Stomach (tissue), 9 donors: ENCODE data around the gene HDAC10. TPM values are rescaled to one million over a fixed set of nuclear protein-coding genes. Genes with fewer than 3 reads are reported as not detected.

ENCODE experiments used
- DNase-seq, 2 donors: peaks; one replicate each; pipeline versions ENCODE4 v3.0.0 to v3.0.0-alpha.2; 2013 to 2019
- H3K27ac ChIP-seq, 5 donors: fragments of 200-600 bp in 4 of 5; sonication (generic) in 4 of 5; one replicate each; pipeline ENCODE4 v1.5.1; 2013 to 2019; ENCODE audit warnings: mild to moderate bottlenecking in 1 of 5, moderate library complexity in 1 of 5
- H3K27me3 ChIP-seq, 3 donors: fragments of 200-600 bp; sonication (generic); one replicate each; pipeline ENCODE4 v1.5.1; 2017 to 2019; ENCODE audit warnings: mixed run types in 1 of 3
- H3K36me3 ChIP-seq, 4 donors: fragments of 200-600 bp; sonication (generic); 1 replicate in 3 of 4; 2 replicates in 1 of 4; pipeline ENCODE4 v1.5.1; 2016 to 2019
- H3K4me1 ChIP-seq, 4 donors: fragments of 200-600 bp; sonication (generic); one replicate each; pipeline ENCODE4 v1.5.1; 2016 to 2019
- H3K4me3 ChIP-seq, 4 donors: fragments of 200-600 bp; sonication (generic) in 3 of 4; one replicate each; pipeline ENCODE4 v1.5.1; 2016 to 2019; ENCODE audit warnings: mild to moderate bottlenecking in 1 of 4
- H3K9me3 ChIP-seq, 4 donors: fragments of 200-600 bp; sonication (generic); one replicate each; pipeline ENCODE4 v1.5.1; 2016 to 2019
- CTCF ChIP-seq, 7 experiments: fragments of 450-650 bp in 4 of 7; fragments of 200-600 bp in 3 of 7; sonication (generic) in 3 of 7; IDR thresholded peaks; one replicate each; pipeline ENCODE4 v1.5.1; 2016 to 2019; ENCODE audit warnings: antibody characterized with exemption in 7 of 7, control low read depth in 2 of 7, mild to moderate bottlenecking in 1 of 7
- EP300 ChIP-seq: sonication (generic); formaldehyde crosslinking; IDR thresholded peaks from one replicate; pipeline ENCODE4 v1.6.1; 2017; ENCODE audit warnings: antibody characterized with exemption
- POLR2A ChIP-seq, 4 donors: fragments of 450-650 bp; IDR thresholded peaks; one replicate each; pipeline ENCODE4 v1.6.1; 2016; ENCODE audit warnings: antibody characterized with exemption in 4 of 4, control low read depth in 2 of 4, mild to moderate bottlenecking in 1 of 4, moderate library complexity in 1 of 4
- POLR2AphosphoS5 ChIP-seq, 3 donors: sonication (generic); formaldehyde crosslinking; IDR thresholded peaks; one replicate each; pipeline ENCODE4 v1.6.1; 2016; ENCODE audit warnings: antibody characterized with exemption in 3 of 3
- WGBS, 5 donors: extraction: QIAGEN DNeasy Blood & Tissue Kit in 3 of 5; methylation state at CpG; one replicate each; pipeline versions ENCODE4 v1.1.5 to v1.1.7; 2013 to 2018; 5-methylcytosine and 5-hydroxymethylcytosine counted together
- intact Hi-C: fragments of 100-400 bp; cut with DNase I; formaldehyde crosslinking; loops from one replicate; pipeline ENCODE4 v1.15.1; 2023; ENCODE audit warnings: low total_unique reads
- polyA plus RNA-seq, 3 donors: library from polyadenylated mRNA; stranded (reverse); fragments of 200-250 nt; gene quantifications; one replicate each; pipeline ENCODE4 v1.2.3, GENCODE V29; 2013
- total RNA-seq, 5 donors: library from RNA; depleted of rRNA; stranded (reverse); fragments of >200 nt; gene quantifications; one replicate each; pipeline versions ENCODE4 v1.1.0 to v1.2.3, GENCODE V29; 2014 to 2016
- donor health status: healthy with polysubstance abuse.
- donor health status: Bipolar disorder and iron deficiency.
- donor health status: healthy.

Gene HDAC10
- total and polyA plus RNA-seq, 8 donors: 15.4 to 156 (median 41.8) TPM

GRCh38 chr22:50286701-50287318 is 35.7 kb upstream of the HDAC10 start:
- no peak overlapping the region for H3K4me3 ChIP-seq
- no peak for DNase-seq
- peaks cover 68 to 91% (median 83%) of the 10 kb centered on the region in 4 donors for H3K4me1 ChIP-seq
- intact Hi-C loops: no loop called here
- TF ChIP-seq POLR2A (IDR thresholded peaks at IDR 0.05) (no peak), EP300 (no peak), POLR2AphosphoS5 (IDR thresholded peaks at IDR 0.05) (no peak), CTCF (IDR thresholded peaks at IDR 0.05) (no peak)
- H3K27me3 ChIP-seq: no peaks in the 10 kb centered on the region
- H3K27ac ChIP-seq: peak overlapping the region; percentile 87 to 95 (median 94)
- WGBS, 5 donors: 63 to 76% (median 74%) methylated on average over 18 to 40 of the region's 40 CpGs
- no peaks in the 10 kb centered on the region for H3K9me3 ChIP-seq
- peaks cover 79 to 96% (median 89%) of the 10 kb centered on the region in 4 donors for H3K36me3 ChIP-seq

DNA sequence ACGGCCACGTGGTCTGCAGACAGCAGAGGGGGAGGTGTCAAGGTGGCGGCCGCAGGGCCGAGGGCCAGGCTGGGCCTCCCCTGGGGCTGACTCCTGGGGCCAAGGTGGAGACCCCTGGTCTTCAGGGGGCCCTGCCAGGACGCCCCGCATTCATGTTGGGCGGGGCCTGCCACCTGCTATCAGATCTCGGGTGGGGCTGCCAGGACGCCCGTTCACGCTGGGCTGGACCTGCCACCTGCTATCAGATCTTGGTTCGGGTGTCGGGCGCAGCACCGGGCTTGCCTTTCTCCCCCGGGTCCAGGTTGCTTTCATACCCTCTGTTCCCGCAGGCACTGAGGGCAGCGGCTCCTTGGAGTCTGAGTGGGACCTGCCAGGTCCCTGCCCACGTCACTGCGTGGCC is 35.2 kb upstream of the HDAC10 start:
- peaks cover 68 to 91% (median 83%) of the 10 kb centered on the region in 4 donors for H3K4me1 ChIP-seq
- peak in 1 of 2 donors; percentile 68 for DNase-seq
- TF ChIP-seq CTCF (IDR thresholded peaks at IDR 0.05) (no peak), POLR2A (IDR thresholded peaks at IDR 0.05) (no peak)
- peak overlapping the region; percentile 87 to 95 (median 94) for H3K27ac ChIP-seq
- H3K9me3 ChIP-seq: no peaks in the 10 kb centered on the region
- 49 to 72% (median 62%) methylated on average over 5 to 21 of the region's 21 CpGs for WGBS, 5 donors
- no peaks in the 10 kb centered on the region for H3K27me3 ChIP-seq
- peaks cover 85 to 96% (median 91%) of the 10 kb centered on the region in 4 donors for H3K36me3 ChIP-seq
- H3K4me3 ChIP-seq: no peak overlapping the region
- intact Hi-C loops: no loop called here

- Histone ChIP-seq H3K4me1 (peaks cover 68 to 91% (median 82%) of the 10 kb centered on the region in 4 donors), H3K27me3 (no peaks in the 10 kb centered on the region), H3K27ac (peak overlapping the region; percentile 87 to 95 (median 94)), H3K4me3 (no peak overlapping the region), H3K9me3 (no peaks in the 10 kb centered on the region), H3K36me3 (peaks cover 85 to 96% (median 93%) of the 10 kb centered on the region in 4 donors)
- 59 to 91% (median 71%) methylated on average over 18 to 29 of the region's 34 CpGs for WGBS, 5 donors
- DNase-seq: peak in 1 of 2 donors; percentile 70
- intact Hi-C loops: no loop called here
- TF ChIP-seq EP300 (no peak), POLR2A (IDR thresholded peaks at IDR 0.05) (no peak), POLR2AphosphoS5 (IDR thresholded peaks at IDR 0.05) (peak in 1 of 3 donors; percentile 5)
Observed at GRCh38 chr22:50285568-50286229, 34.6 kb upstream of the HDAC10 start.

- H3K27ac ChIP-seq: peak overlapping the region; percentile 88 to 95 (median 92)
- intact Hi-C loops: no loop called here
- H3K27me3 ChIP-seq: no peaks in the 10 kb centered on the region
- DNase-seq: no peak
- H3K9me3 ChIP-seq: no peaks in the 10 kb centered on the region
- peaks cover 91 to 96% (median 95%) of the 10 kb centered on the region in 4 donors for H3K36me3 ChIP-seq
- TF ChIP-seq EP300 (no peak), POLR2A (IDR thresholded peaks at IDR 0.05) (no peak), POLR2AphosphoS5 (IDR thresholded peaks at IDR 0.05) (no peak), CTCF (IDR thresholded peaks at IDR 0.05) (no peak)
- H3K4me1 ChIP-seq: peaks cover 59 to 91% (median 80%) of the 10 kb centered on the region in 4 donors
- H3K4me3 ChIP-seq: peak overlapping the region in 1 of 4 donors; percentile 27
- WGBS, 5 donors: 78 to 87% (median 79%) methylated on average over 10 to 13 of the region's 13 CpGs
Observed at GRCh38 chr22:50284479-50284878, 33.4 kb upstream of the HDAC10 start.
